ENCODE measurements around the gene P3H2.

Gene P3H2

GRCh38 chr3:190125436-190126068 lies 4.9 kb upstream of the P3H2 start:
- DNase-seq: no peak

GRCh38 chr3:190124067-190124466 lies 3.4 kb upstream of the P3H2 start:
- no peak for DNase-seq

- DNase-seq: no peak
These were observed 1.6 kb upstream of the P3H2 start for GRCh38 chr3:190122198-190122771.

GRCh38 chr3:190121383-190121782 lies 686 bp upstream of the P3H2 start:
- DNase-seq: no peak

GRCh38 chr3:190121061-190121377 lies 322 bp upstream of the P3H2 start:
- DNase-seq: no peak

GRCh38 chr3:190119461-190120268 lies 1.0 kb downstream of the P3H2 start:
- DNase-seq: no peak

DNA sequence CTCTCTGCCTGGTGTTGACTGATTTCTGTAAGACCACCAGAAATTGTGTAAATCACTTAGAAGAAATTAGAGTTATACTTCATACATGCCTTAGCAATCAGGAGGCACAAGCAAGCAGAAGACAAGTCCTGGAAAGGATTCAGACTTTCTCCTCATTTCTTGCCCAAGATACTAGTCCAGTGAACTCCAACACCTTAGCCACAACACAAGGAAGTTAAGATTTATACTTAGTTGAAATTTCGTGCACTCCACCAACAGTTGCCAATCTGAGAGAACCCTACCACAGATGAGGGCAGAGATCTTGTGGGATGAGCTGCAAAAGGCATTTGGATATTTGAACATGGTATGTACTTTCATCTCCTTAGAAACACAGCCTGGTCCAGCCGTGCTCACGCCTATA lies 2.3 kb downstream of the P3H2 start:
- DNase-seq: no peak

DNA sequence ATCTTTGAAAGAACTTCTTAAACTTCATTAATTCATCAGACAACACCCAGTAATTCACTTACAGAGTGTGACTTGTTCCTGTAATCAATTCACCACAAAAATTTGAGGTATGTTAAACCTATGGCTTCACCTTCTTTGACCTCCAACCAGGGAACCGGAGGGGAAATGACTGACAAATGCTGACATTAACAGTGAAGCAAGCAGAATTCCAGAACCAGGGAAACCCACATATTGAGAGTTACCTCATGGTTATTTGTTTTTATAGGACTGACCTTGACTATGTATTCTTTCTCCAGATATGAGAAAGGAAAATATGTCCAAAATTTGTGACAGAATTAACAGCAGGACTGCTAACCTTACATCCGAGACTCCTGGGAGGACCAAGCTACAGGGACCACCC lies 2.7 kb downstream of the P3H2 start:
- no peak for DNase-seq

DNA sequence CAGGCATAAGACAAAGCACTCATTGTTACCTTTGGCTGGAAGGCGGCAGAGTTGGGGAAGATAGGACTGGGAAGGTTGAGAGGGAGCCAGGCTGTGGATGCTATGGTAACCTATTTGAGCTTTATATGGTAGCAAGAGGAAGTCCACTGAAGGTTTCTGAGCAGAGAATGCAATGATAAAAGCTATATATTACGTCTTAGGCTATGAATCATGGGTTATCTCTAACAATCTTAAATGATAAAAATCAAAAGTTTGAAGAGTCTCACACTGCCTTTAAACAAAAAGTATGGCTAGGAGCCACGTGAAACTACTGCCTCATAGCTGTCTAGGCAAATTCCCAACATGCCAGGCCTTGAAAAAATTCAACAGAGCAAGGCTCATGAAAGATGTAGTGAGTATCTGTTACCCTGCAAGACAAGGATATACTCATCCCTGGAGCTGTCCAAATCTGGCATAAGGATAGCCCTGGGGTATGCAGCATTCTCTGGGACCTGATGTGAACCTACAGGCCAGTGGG lies 4.1 kb downstream of the P3H2 start:
- DNase-seq: no peak

DNA sequence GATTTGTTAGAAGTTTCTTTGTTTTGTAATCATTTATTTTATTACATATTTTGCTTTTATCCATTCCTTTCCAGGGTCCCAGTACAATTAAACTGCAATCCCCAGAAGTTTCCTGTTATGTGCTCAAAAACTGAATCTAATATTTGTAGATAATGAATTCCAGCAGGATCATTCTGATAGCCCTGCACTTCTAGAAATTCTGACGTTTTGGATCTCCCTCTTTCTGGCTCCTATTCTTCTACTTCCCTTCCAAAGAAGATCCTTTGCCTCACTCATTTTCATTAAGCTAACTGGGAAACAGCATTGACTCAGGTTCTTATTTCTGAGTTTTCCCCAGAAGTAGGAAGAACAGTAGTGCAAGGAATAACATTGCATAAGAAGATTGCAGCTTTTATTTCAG lies 9.9 kb downstream of the P3H2 start:
- DNase-seq: no peak

DNA sequence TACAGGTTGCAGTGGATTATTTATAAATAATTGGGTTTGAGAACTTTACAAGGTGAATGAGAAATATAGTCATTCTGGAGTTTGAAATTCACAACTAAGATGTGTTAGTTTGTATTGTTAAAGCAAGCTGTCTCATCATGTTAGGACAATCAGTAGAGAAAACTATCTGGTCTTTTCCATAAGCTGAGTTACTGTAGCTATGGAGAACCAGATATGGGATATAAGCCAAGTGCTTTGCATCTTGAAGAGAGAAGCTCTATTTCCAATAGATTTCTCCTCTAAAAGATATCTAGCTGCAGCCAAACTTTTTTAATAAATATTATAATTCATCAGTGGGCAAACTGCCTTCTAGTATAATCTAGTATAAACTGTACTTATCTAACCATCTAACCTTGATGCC lies 11.3 kb downstream of the P3H2 start:
- no peak for DNase-seq

DNA sequence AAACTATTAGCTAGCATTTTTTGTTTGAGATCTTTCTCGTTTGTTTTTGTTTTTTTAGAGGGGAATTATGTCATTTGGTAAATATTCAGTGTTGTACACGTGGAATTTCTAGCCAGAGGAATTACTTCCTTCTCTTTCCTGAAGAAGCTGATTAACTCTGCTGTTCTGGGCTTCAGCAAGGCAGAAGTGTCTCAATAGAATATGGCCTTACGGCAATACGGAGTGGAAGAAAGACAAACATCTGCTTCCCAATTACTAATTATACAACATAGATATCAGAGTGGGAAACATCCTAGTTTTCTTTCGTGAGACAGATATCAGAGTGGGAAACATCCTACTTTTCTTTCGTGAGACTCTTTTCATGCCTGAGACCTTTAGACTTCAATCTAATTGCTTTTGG lies 11.9 kb downstream of the P3H2 start:
- no peak for DNase-seq

DNA sequence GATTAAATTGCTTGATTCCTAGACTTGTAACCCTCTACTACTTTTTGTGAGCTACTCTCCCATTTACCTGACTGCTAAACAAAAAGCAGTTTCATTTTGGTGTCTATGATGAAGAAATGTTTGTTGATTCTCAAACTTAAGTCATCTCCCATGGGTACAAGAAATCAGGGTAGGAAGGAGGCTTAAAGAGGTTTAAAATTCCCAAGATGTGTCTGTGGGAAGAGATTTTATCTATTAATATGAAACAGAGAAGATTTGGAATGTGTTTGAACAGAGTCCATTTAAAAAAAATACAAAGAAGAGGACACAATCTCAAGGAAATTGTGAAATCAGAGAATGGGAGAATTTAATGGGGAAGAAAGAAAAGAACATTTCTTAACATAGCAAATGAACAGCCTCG lies 14.8 kb downstream of the P3H2 start:
- DNase-seq: no peak

DNA sequence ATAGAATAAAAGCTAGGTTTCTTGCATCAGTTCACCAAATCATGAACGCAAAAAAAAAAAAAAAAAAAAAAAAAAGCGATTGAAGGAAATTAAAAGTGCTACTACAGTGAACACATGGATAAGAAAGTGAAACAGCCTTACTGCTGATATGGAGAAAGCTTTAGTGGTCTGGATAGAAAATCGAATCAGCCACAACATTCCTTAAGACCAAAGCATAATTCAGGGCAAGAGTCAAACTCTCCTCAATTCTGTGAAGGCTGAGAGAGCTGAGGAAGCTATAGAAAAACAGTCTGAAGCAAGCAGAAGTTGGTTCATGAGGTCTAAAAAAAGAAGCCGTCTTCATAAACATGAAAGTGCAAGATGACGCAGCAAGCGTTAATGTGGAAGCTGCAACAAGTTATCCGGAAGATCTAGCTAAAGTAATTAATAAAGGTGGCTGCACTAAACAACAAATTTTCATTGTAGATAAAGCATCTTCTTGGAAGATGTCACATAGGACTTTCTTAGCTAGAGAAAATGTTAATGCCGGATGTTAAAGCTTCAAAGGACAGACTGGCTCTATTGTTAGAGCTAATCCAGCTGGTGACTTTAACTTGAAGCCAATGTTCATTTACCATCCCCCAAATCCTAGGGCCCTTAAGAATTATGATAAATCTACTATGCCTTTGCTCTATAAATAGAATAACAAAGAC lies 19.2 kb downstream of the P3H2 start:
- DNase-seq: no peak

DNA sequence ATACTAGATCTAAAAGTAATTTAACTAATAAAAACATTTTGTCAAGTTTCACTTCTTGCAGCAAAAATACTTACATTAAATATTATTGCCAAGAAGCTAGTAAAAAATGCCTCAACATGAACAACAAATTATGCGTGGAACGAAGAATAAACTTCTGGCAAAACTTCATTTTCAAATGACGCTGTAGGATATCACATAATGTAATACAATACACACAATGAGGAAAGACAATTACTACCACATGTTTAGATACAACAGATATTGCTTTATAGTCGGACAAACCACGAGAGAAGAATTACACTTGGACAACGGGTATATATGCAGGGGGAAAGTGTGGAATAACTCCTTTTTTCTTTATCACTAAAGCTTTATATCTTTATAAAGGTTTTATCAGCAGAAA lies 21.6 kb downstream of the P3H2 start:
- no peak for DNase-seq

DNA sequence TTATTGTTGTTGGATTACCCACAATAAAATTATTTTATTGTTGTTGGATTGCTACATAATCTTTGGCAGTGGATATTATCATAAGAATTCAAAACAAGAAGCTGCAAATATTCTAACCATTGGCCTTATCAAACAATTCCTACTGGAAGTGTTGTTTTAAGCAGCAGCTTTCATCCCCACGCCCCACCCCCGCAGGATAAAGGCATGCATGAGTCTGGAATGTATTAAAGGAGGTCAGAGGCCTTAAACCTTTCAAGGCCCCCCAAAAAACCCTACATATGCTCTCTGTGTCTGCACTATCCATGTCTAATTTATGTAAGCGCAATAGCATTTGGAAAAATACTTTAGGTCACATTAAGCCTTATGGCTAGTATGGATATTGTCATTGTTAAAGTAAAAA lies 23.1 kb downstream of the P3H2 start:
- DNase-seq: no peak

DNA sequence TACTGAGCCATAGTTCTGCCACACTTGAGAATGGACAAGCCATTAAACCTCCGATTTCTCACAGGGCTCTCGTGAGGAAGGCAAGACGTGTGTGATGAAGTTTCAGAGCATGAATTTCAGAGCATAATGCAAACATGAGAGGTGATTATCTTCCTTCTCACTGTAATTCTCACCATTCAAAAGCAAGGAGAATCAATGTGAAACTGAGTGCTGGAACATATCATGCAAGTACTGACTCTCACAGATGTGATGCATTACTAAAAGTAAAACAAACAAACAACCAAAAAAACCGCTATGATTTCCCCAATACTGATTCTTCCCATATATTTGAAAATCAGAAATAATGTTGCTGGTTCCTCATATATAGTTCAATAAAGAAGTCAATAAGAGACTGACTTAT lies 23.7 kb downstream of the P3H2 start:
- no peak for DNase-seq

GRCh38 chr3:190096345-190096744 lies 24.4 kb downstream of the P3H2 start:
- no peak for DNase-seq

DNA sequence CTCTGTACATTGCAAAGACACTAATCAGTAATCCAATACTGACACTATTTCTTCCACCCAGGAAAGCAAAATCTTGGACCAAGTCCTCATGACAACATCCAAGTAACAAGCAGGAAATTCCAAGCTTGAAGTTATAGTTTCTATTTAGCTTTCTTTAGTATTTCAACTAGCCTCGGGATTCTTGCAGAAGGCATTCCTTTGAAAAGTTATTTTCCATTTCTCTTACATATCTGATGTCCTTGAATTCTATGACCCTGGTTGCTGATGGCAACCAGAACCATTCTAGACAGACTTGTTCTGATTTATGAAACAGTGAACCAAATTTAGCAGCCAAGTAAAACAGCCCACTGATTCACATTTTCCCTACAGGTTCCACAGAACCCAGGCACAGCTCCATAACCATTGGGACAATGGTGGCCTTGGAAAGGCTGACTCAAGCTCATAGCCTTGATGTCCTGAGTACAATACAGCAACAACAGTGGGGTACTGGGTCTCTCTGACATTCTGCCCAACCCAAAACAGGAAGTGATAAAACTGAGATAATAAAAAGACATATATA lies 26.5 kb downstream of the P3H2 start:
- no peak for DNase-seq

- no peak for DNase-seq
These were observed 28.4 kb downstream of the P3H2 start for GRCh38 chr3:190092250-190092649.

DNA sequence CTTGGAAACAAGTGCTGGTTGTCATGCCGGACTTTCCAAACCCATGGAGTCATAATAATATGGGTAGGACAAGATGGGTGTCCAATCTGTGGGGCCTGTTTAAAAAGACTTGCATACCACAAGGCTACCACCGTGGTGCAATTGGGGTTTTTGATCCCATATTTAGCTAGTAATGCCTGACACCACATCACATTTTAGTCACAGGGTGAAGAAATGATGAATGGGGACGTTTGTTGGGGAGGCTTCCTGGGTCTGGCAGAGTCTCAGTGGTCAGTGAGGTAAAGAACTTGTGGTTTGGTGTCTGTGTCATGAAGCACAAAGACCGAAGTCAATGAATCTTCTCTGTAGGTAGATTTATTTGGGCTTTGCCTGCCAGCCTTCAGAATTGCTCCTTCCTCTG lies 31.0 kb downstream of the P3H2 start:
- no peak for DNase-seq

DNA sequence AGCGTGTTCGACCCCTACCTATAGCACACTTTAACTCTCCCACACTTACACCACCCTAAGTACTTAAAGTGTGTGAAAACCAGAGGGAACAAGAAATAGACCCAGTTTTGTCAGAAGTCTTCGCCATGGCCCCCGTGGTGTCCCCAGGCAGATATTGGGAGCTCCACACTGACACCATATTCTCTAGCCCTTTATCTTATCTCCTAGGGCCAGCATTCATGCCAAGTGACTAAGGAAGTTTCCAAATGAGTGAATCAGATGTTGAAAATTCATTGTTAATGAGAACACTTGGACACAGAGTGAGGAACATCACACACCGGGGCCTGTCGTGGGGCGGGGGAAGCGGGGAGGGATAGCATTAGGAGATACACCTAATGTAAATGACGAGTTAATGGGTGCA lies 31.8 kb downstream of the P3H2 start:
- no peak for DNase-seq

DNA sequence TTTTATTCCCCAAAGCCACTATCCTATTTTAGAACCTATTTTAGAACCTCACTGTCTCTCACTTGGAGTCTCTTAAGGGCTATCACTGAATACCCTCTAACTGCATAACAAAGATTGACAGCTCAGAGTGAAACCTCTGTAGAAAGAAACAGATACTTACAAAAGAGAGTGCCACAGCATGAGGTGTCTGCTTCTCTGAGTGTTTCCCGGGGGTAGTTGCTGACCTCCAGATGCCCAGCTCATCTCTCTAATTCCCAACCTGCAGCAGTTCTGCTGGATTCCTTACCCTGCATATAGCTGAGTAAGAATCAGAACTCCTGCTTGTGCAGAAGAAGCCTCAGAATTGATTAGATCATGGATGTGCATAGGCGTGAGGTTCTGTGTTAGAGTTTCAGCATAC lies 34.5 kb downstream of the P3H2 start:
- DNase-seq: no peak

- DNase-seq: no peak
These were observed 35.7 kb downstream of the P3H2 start for GRCh38 chr3:190084983-190085382.

All from cerebellar nuclear complex (tissue), 1 donor.